ENCODE measurements around the gene ZMYM2.
"Not testable (repeated sequence)": the region's sequence is repeated elsewhere in the genome, so short reads cannot be mapped to it uniquely, and the experiment has no call there.

The ZMYM2 gene

DNA sequence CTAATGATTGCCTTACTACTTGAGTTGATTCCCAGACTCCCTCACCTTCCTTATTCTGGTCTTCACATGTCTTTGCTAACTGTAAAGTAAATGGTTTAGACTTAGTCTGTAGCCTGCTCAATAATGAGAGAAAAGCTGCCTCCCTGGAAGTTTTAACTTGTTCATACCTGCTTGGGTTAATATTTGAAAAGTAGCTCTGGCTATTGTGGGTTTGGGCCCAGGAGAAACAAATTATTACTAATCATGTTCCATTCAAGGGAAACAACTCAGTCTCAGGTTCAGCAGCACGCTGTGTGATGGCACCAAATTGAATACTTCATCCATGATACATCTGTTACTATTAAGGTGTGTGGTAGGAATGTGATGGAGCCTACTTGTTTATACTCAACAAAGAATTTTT lies 75.0 kb downstream of the ZMYM2 start:
- H3K27ac ChIP-seq, result no peak overlapping the region

DNA sequence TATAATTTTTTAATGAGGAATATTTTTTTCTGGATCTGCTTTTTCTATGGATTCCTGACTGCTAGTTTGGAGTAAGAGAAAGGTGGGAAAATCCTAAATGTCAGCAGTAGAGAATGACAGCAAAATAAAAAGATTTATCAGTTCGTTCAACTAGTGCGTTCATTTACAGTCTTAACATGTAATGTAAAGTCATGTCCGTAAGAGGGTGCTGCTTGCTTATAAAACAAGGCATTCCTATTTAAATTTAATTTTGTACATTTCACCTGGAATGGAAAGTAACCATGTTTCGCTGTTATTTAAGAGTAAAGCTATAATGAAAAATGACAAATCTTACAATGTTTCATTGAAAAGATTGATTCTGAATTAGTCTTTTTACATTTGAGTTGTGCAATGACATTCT lies 76.6 kb downstream of the ZMYM2 start:
- no peak overlapping the region for H3K27ac ChIP-seq
- TF ChIP-seq, protein P1, sequence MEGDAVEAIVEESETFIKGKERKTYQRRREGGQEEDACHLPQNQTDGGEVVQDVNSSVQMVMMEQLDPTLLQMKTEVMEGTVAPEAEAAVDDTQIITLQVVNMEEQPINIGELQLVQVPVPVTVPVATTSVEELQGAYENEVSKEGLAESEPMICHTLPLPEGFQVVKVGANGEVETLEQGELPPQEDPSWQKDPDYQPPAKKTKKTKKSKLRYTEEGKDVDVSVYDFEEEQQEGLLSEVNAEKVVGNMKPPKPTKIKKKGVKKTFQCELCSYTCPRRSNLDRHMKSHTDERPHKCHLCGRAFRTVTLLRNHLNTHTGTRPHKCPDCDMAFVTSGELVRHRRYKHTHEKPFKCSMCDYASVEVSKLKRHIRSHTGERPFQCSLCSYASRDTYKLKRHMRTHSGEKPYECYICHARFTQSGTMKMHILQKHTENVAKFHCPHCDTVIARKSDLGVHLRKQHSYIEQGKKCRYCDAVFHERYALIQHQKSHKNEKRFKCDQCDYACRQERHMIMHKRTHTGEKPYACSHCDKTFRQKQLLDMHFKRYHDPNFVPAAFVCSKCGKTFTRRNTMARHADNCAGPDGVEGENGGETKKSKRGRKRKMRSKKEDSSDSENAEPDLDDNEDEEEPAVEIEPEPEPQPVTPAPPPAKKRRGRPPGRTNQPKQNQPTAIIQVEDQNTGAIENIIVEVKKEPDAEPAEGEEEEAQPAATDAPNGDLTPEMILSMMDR (conservative IDR thresholded peaks at IDR 0.05), result peak; percentile 67
- no peak for TF ChIP-seq ZFX (IDR thresholded peaks at IDR 0.05)

More for the DNA sequence above, 75.0 kb downstream of the ZMYM2 start:
- TF ChIP-seq, protein P1 (conservative IDR thresholded peaks at IDR 0.05), result no peak
- TF ChIP-seq ZFX (IDR thresholded peaks at IDR 0.05), result no peak

DNA sequence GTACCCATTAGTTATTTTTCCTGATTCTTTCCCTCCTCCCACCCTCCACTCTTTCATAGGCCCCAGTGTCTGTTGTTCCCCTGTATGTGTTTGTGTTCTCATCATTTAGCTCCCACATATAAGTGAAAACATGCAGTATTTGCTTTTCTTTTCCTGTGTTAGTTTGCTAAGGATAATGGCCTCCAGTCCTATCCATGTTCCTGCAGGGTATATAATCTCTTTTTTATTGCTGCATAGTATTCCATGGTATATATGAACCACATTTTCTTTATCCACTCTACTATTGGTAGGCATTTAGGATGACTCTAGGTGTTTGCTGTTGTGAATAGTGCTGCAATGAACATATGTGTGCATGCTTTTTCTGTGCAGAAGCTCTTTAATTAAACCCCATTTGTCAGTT lies 79.4 kb downstream of the ZMYM2 start:
- TF ChIP-seq, protein P1 (conservative IDR thresholded peaks at IDR 0.05), result no peak
- no peak for TF ChIP-seq ZFX (IDR thresholded peaks at IDR 0.05)
- no peak overlapping the region for H3K27ac ChIP-seq

DNA sequence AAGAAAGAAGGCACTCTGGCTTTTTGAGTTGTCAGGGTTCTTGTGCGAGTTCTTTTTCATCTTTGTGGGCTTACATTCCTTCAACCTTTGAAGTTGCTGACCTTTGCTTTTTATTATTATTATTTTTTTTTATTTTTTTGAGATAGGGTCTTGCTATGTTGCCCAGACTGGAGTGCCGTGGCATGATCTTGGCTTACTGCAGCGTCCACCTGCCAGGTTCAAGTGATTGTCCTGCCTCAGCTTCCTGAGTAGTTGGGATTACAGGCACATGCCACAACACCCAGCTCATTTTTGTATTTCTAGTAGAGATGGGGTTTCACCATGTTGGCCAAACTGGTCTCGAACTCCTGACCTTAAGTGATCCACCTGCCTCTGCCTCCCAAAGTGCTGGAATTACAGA lies 84.1 kb downstream of the ZMYM2 start:
- H3K27ac ChIP-seq, result not testable (repeated sequence)

DNA sequence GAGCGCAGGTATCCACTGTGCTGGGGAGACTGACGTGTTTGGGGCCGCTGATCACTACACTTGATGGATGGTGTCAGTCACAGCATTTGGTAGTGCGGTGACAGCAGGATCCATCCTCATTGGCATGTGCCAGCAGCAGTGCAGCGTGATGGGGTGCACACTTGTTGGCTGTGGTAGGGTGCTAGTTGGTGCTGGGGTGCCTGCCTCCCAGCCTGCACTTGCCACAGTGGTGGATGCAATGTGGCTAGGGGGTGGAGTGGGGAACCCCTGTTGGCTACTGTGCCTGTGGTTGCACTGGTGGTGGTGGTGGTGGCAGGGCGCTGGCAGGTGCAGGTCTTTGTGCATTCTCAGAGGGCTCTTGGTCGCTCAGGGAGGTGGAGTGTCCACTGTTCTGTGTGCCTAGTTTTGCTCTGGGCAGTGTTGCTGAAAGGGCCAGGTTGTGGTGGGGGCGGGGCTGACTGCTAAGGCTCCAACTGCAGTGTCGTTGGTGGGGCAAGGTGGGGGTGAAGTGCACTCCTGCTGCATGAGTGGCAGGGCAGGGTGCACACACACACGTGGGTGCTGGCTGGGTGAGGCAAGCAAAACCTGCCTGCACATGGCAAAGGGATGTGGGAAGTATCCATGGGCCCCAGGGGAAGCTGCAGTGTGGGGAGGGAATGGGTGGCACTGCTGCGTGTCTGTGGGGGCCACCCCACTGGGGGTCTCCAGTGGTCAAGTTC lies 84.8 kb downstream of the ZMYM2 start:
- no peak for TF ChIP-seq ZFX (IDR thresholded peaks at IDR 0.05)
- TF ChIP-seq, protein P1 (conservative IDR thresholded peaks at IDR 0.05), result no peak

DNA sequence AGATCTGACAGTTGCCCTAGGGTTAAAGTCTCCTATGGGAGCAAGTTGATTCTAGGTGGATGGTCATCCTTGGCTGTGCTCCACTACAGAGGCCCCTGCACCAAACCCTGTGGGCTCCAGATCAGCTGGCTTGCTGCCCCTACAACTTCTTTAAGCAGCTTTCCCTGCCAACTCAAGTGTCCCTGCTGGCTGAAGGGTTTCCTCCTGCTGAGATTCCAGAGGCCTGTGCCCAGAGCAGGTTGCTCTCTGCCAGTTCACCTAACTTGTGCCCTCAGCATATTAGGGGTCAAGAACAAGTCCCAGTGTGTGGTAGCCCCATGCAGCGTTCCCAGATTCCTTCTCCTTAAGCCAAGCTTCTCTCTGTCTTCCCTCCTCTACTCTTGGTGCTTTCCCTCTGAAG lies 85.6 kb downstream of the ZMYM2 start:
- no peak overlapping the region for H3K27ac ChIP-seq
- TF ChIP-seq, protein P1 (conservative IDR thresholded peaks at IDR 0.05), result no peak
- TF ChIP-seq ZFX (IDR thresholded peaks at IDR 0.05), result no peak

More for the DNA sequence above, 84.8 kb downstream of the ZMYM2 start:
- H3K27ac ChIP-seq, result no peak overlapping the region

DNA sequence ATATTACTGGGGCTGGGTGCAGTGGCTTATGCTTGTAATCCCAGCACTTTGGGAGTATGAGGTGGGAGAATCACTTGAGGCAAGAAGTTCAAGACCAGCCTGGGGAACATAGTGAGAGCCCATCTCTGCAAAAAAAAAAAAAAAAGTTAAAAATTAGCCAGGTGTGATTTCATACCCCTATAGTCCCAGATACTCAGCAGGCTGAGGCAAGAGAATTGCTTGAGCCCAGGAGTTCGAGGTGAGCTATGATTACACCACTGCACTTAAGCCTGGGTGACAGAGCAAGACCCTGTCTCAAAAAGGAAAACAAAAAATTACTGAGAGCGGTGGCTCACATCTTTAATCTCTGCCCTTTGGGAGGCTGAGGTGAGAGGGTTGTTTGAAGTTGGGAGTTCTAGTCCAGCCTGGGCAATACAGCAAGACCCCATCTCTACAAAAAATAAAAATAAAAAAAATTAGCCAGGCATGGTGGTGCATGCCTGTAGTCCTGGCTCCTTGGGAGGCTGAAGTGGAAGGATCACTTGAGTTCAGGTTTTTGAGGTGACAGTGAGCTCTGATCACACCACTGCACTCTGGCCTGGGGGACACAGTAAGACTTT lies 87.5 kb downstream of the ZMYM2 start:
- no peak for TF ChIP-seq ZFX (IDR thresholded peaks at IDR 0.05)
- TF ChIP-seq, protein P1 (conservative IDR thresholded peaks at IDR 0.05), result no peak
- no peak overlapping the region for H3K27ac ChIP-seq
